HepG2 (cell line): ENCODE measurements around the gene PTPRN. TPM values are rescaled to one million over a fixed set of nuclear protein-coding genes. Genes with fewer than 3 reads are reported as not detected.
A peak's percentile ranks its signal among the peaks of the same experiment; 100 is the strongest.

Experiments
- CBX5 ChIP-seq: sonication (generic); formaldehyde crosslinking; IDR thresholded peaks from 2 replicates; pipeline ENCODE4 v1.4.0; 2020; ENCODE audit warnings: missing genetic modification reagents, borderline replicate concordance
- GABPB1 ChIP-seq: IDR thresholded peaks from 2 replicates; pipeline ENCODE4 v1.6.1; 2016; ENCODE audit warnings: mild to moderate bottlenecking, missing genetic modification reagents, moderate library complexity, missing compliant biosample characterization
- GTF3A ChIP-seq: sonication (generic); formaldehyde crosslinking; conservative IDR thresholded peaks from 2 replicates; pipeline ENCODE4 v1.4.0; 2020; ENCODE audit warnings: mild to moderate bottlenecking, missing genetic modification reagents
- KLF13 ChIP-seq: sonication (generic); formaldehyde crosslinking; IDR thresholded peaks from 2 replicates; pipeline ENCODE4 v1.4.0; 2020; ENCODE audit warnings: mild to moderate bottlenecking, missing genetic modification reagents
- KLF16 ChIP-seq, 2 experiments: sonication (generic) in 1 of 2; formaldehyde crosslinking in 1 of 2; IDR thresholded peaks; 2 replicates each; pipeline versions ENCODE4 v1.6.1 to v1.8.0; 2016 to 2023; ENCODE audit warnings: missing genetic modification reagents in 2 of 2, missing compliant biosample characterization in 1 of 2
- MED13 ChIP-seq: sonication (generic); formaldehyde crosslinking; IDR thresholded peaks from 2 replicates; pipeline ENCODE4 v1.5.0; 2020; ENCODE audit warnings: missing genetic modification reagents
- MED8 ChIP-seq: sonication (generic); formaldehyde crosslinking; IDR thresholded peaks from 2 replicates; pipeline ENCODE4 v1.8.1; 2023; ENCODE audit warnings: mild to moderate bottlenecking, missing genetic modification reagents; ENCODE audit not compliant: insufficient replicate concordance
- MLLT10 ChIP-seq: sonication (generic); formaldehyde crosslinking; IDR thresholded peaks from 2 replicates; pipeline ENCODE4 v1.4.0; 2020; ENCODE audit warnings: missing genetic modification reagents
- PLSCR1 ChIP-seq: sonication (generic); formaldehyde crosslinking; IDR thresholded peaks from 2 replicates; pipeline ENCODE4 v1.5.0; 2020; ENCODE audit warnings: missing genetic modification reagents, mild to moderate bottlenecking, borderline replicate concordance
- POLR2AphosphoS2 ChIP-seq: IDR thresholded peaks from 2 replicates; pipeline ENCODE4 v1.6.1; 2011; ENCODE audit warnings: low read depth, low read length, improper control_type of control experiment
- RAD51 ChIP-seq: fragments of 450-650 bp; IDR thresholded peaks from 2 replicates; pipeline ENCODE4 v1.6.1; 2016; ENCODE audit warnings: borderline replicate concordance
- SP5 ChIP-seq: IDR thresholded peaks from 2 replicates; pipeline ENCODE4 v1.6.1; 2016; ENCODE audit warnings: low read depth, borderline replicate concordance
- SRSF1 ChIP-seq: fragments of 200-400 bp; formaldehyde crosslinking; optimal IDR thresholded peaks from 2 replicates; pipeline ENCODE3; 2017; ENCODE audit warnings: mild to moderate bottlenecking, low read depth, low read length, moderate library complexity
- TEAD2 ChIP-seq: sonication (generic); formaldehyde crosslinking; IDR thresholded peaks from 2 replicates; pipeline ENCODE4 v1.9.0; 2021; ENCODE audit warnings: missing genetic modification reagents
- ZNF143 ChIP-seq: sonication (generic); formaldehyde crosslinking; IDR thresholded peaks from 2 replicates; pipeline ENCODE4 v1.4.0; 2020; ENCODE audit warnings: missing genetic modification reagents
- ZNF280D ChIP-seq: sonication (generic); formaldehyde crosslinking; IDR thresholded peaks from 2 replicates; pipeline ENCODE4 v1.5.1; 2020; ENCODE audit warnings: mild to moderate bottlenecking, missing genetic modification reagents
- ZNF619 ChIP-seq: sonication (generic); formaldehyde crosslinking; IDR thresholded peaks from 2 replicates; pipeline ENCODE4 v1.4.0; 2020; ENCODE audit warnings: mild to moderate bottlenecking, missing genetic modification reagents
- polyA plus RNA-seq, 8 experiments: library from polyadenylated mRNA; depleted of rRNA in 3 of 8; stranded (reverse) in 7 of 8; unstranded in 1 of 8; fragments of >200 nt; fragmentation: Illumina TruSeq in 4 of 8; extraction: Trizol in 4 of 8; gene quantifications; 2 replicates each; pipeline versions ENCODE4 v1.2.1 to v1.2.3, GENCODE V29; 2011 to 2016; ENCODE audit warnings: low read depth in 4 of 8, missing spikeins in 1 of 8, mixed read lengths in 1 of 8; ENCODE audit not compliant: insufficient read depth in 1 of 8
- total RNA-seq, 5 experiments: library from RNA; depleted of rRNA; stranded (reverse); fragments of >200 nt; fragmentation: Illumina TruSeq; extraction: Trizol; gene quantifications; 2 replicates each; pipeline ENCODE4 v1.2.3, GENCODE V29; 2016; ENCODE audit warnings: low read depth in 1 of 5
- TF ChIP-seq, protein P1 (sequence below), 2 experiments: sonication (generic) in 1 of 2; formaldehyde crosslinking in 1 of 2; IDR thresholded peaks; 2 replicates each; pipeline versions ENCODE4 v1.5.1 to v1.6.1; 2011 to 2020; ENCODE audit warnings: borderline replicate concordance in 1 of 2, low read depth in 1 of 2, low read length in 1 of 2, mild to moderate bottlenecking in 1 of 2, missing genetic modification reagents in 1 of 2, moderate library complexity in 1 of 2
- TF ChIP-seq, protein P2 (sequence below): sonication (generic); formaldehyde crosslinking; IDR thresholded peaks from 2 replicates; pipeline ENCODE4 v1.5.1; 2020; ENCODE audit warnings: mild to moderate bottlenecking, missing genetic modification reagents, moderate library complexity

The PTPRN gene
- total and polyA plus RNA-seq, 2 of the 13 experiments (the other 11 are each of a cell fraction or from before 2014, with no cell fraction given): 0.26 TPM; not detected in 1

- TF ChIP-seq, protein P1, sequence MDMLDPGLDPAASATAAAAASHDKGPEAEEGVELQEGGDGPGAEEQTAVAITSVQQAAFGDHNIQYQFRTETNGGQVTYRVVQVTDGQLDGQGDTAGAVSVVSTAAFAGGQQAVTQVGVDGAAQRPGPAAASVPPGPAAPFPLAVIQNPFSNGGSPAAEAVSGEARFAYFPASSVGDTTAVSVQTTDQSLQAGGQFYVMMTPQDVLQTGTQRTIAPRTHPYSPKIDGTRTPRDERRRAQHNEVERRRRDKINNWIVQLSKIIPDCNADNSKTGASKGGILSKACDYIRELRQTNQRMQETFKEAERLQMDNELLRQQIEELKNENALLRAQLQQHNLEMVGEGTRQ (IDR thresholded peaks at IDR 0.05; ENCODE audit: low read depth, low read length): 0 out of 2 replicates have a peak, but pooled peaks have one; percentile 3
- TF ChIP-seq, protein P1 (CRISPR knock-in tag; IDR thresholded peaks at IDR 0.05; ENCODE audit: borderline replicate concordance): no peak
- no peak for TF ChIP-seq MED8
- TF ChIP-seq GTF3A (CRISPR knock-in tag): 0 out of 2 replicates have a peak, but pooled peaks have one; percentile 38
- TF ChIP-seq CBX5 (CRISPR knock-in tag): no peak
- no peak for TF ChIP-seq PLSCR1 (CRISPR knock-in tag)
- TF ChIP-seq SP5 (CRISPR knock-in tag): 0 out of 2 replicates have a peak, but pooled peaks have one; percentile 14
- TF ChIP-seq TEAD2 (CRISPR knock-in tag): no peak
- no peak for TF ChIP-seq ZNF143 (CRISPR knock-in tag)
- no peak for TF ChIP-seq MED13 (CRISPR knock-in tag)
- no peak for TF ChIP-seq RAD51
- no peak for TF ChIP-seq POLR2AphosphoS2
- no peak; a peak in 1 of 4 replicates for TF ChIP-seq KLF16 (CRISPR knock-in tag; IDR thresholded peaks at IDR 0.05)
- no peak for TF ChIP-seq ZNF619 (CRISPR knock-in tag)
- no peak for TF ChIP-seq GABPB1 (CRISPR knock-in tag)
- TF ChIP-seq SRSF1: no peak
- no peak for TF ChIP-seq KLF13 (CRISPR knock-in tag)
- TF ChIP-seq ZNF280D (CRISPR knock-in tag): peak; percentile 77
- TF ChIP-seq, protein P2, sequence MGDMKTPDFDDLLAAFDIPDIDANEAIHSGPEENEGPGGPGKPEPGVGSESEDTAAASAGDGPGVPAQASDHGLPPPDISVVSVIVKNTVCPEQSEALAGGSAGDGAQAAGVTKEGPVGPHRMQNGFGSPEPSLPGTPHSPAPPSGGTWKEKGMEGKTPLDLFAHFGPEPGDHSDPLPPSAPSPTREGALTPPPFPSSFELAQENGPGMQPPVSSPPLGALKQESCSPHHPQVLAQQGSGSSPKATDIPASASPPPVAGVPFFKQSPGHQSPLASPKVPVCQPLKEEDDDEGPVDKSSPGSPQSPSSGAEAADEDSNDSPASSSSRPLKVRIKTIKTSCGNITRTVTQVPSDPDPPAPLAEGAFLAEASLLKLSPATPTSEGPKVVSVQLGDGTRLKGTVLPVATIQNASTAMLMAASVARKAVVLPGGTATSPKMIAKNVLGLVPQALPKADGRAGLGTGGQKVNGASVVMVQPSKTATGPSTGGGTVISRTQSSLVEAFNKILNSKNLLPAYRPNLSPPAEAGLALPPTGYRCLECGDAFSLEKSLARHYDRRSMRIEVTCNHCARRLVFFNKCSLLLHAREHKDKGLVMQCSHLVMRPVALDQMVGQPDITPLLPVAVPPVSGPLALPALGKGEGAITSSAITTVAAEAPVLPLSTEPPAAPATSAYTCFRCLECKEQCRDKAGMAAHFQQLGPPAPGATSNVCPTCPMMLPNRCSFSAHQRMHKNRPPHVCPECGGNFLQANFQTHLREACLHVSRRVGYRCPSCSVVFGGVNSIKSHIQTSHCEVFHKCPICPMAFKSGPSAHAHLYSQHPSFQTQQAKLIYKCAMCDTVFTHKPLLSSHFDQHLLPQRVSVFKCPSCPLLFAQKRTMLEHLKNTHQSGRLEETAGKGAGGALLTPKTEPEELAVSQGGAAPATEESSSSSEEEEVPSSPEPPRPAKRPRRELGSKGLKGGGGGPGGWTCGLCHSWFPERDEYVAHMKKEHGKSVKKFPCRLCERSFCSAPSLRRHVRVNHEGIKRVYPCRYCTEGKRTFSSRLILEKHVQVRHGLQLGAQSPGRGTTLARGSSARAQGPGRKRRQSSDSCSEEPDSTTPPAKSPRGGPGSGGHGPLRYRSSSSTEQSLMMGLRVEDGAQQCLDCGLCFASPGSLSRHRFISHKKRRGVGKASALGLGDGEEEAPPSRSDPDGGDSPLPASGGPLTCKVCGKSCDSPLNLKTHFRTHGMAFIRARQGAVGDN (CRISPR knock-in tag): peak; percentile 84
- TF ChIP-seq MLLT10 (CRISPR knock-in tag): no peak
These were observed 10.3 kb downstream of the PTPRN start (continued) for GRCh38 chr2:219298759-219299371.
